Hepatocyte (in vitro differentiated cells): ENCODE measurements around the gene ALDH1B1. TPM values are rescaled to one million over a fixed set of nuclear protein-coding genes. Genes with fewer than 3 reads are reported as not detected.
A peak's percentile ranks its signal among the peaks of the same experiment; 100 is the strongest.

Experiments
- DNase-seq: peaks from one replicate; pipeline ENCODE4 v3.0.0-alpha.2; 2016; ENCODE audit warnings: low spot score
- H2AFZ ChIP-seq: fragments of 200-600 bp; sonication (generic); 2 replicates; pipeline ENCODE4 v1.6.0; 2016; ENCODE audit warnings: antibody characterized with exemption, mild to moderate bottlenecking
- H3K27ac ChIP-seq: fragments of 200-600 bp; sonication (generic); 2 replicates; pipeline ENCODE4 v1.5.1; 2016; ENCODE audit warnings: mild to moderate bottlenecking
- H3K27me3 ChIP-seq: fragments of 200-600 bp; sonication (generic); 2 replicates; pipeline ENCODE4 v1.6.1; 2016
- H3K36me3 ChIP-seq: fragments of 200-600 bp; sonication (generic); replicated peaks from 2 replicates; pipeline ENCODE4 v1.5.1; 2016; ENCODE audit warnings: low read depth; ENCODE audit not compliant: insufficient read depth
- H3K4me1 ChIP-seq: fragments of 200-600 bp; sonication (generic); 2 replicates; pipeline ENCODE4 v1.5.1; 2016; ENCODE audit warnings: mild to moderate bottlenecking, moderate library complexity; ENCODE audit not compliant: insufficient read depth
- H3K4me2 ChIP-seq: fragments of 200-600 bp; sonication (generic); 2 replicates; pipeline ENCODE4 v1.6.0; 2016
- H3K4me3 ChIP-seq: fragments of 200-600 bp; sonication (generic); 2 replicates; pipeline ENCODE4 v1.5.1; 2016; ENCODE audit warnings: mild to moderate bottlenecking
- H3K79me2 ChIP-seq: fragments of 200-600 bp; sonication (generic); 2 replicates; pipeline ENCODE4 v1.6.0; 2017; ENCODE audit warnings: mild to moderate bottlenecking
- H3K9me2 ChIP-seq: fragments of 200-600 bp; sonication (generic); replicated peaks from 2 replicates; pipeline ENCODE4 v1.6.0; 2017; ENCODE audit warnings: mild to moderate bottlenecking; ENCODE audit not compliant: insufficient read depth
- H3K9me3 ChIP-seq: fragments of 200-600 bp; sonication (generic); 2 replicates; pipeline ENCODE4 v1.5.1; 2016; ENCODE audit warnings: low read depth, mild to moderate bottlenecking
- H4K20me1 ChIP-seq: fragments of 200-600 bp; sonication (generic); 2 replicates; pipeline ENCODE4 v1.6.0; 2016; ENCODE audit warnings: mild to moderate bottlenecking; ENCODE audit not compliant: insufficient read depth, poor library complexity, severe bottlenecking
- CTCF ChIP-seq: fragments of 200-600 bp; sonication (generic); IDR thresholded peaks from 2 replicates; pipeline ENCODE4 v1.5.1; 2016; ENCODE audit warnings: antibody characterized with exemption, mild to moderate bottlenecking; ENCODE audit not compliant: poor library complexity
- EZH2 ChIP-seq: fragments of 200-600 bp; sonication (generic); IDR thresholded peaks from 2 replicates; pipeline ENCODE4 v1.6.1; 2016; ENCODE audit warnings: antibody characterized with exemption, mild to moderate bottlenecking, borderline replicate concordance
- EZH2phosphoT487 ChIP-seq: fragments of 200-600 bp; sonication (generic); IDR thresholded peaks from one replicate; pipeline ENCODE4 v1.6.1; 2018; ENCODE audit warnings: antibody characterized with exemption, mild to moderate bottlenecking, low read depth, moderate library complexity; ENCODE audit not compliant: unreplicated experiment, severe bottlenecking
- WGBS: methylation state at CpG from one replicate; pipeline ENCODE4 v1.1.6; 2016; ENCODE audit warnings: low lambda C conversion rate; ENCODE audit errors: missing lambda C conversion rate; 5-methylcytosine and 5-hydroxymethylcytosine counted together
- polyA plus RNA-seq: library from polyadenylated mRNA; unstranded; fragments of >200 nt; fragmentation: Nextera tagmentation; extraction: Ambion mirVana; gene quantifications from 2 replicates; pipeline ENCODE4 v1.2.1, GENCODE V29; 2016
- total RNA-seq: library from RNA; depleted of rRNA; stranded (reverse); fragments of >200 nt; gene quantifications from 2 replicates; pipeline ENCODE4 v1.2.3, GENCODE V29; 2014

The ALDH1B1 gene
- total and polyA plus RNA-seq, 2 experiments from 2014 or later = 30.9 to 45.8 TPM

DNA sequence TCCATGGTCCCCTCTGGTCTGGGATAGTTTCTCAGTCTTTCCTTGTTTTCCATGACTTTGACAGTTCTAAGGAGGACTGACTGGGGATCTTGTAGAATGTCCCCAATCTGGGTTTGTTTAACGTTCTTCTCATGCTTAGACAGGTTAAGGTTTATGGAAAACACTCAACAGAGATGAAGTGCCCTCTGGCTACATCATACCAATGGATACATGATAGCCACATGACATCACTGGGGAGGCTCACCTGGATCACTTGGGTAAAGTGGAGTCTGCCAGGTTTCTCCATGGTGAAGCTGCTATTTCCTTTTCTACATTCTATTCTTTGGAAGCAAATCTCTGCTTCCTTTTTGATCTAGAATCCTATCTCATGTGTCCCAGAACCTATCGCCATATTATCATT lies 23.8 kb upstream of the ALDH1B1 start:
- no peak overlapping the region for H3K27ac ChIP-seq
- H3K9me2 ChIP-seq = no peaks in the 10 kb centered on the region
- no peaks in the 10 kb centered on the region for H3K27me3 ChIP-seq
- no peak overlapping the region for H3K4me2 ChIP-seq
- no peak overlapping the region for H3K4me3 ChIP-seq
- no peaks in the 10 kb centered on the region for H3K9me3 ChIP-seq
- 70% methylated on average over 2 of the region's 2 CpGs for WGBS
- no peak overlapping the region for H2AFZ ChIP-seq
- no peaks in the 10 kb centered on the region for H3K79me2 ChIP-seq
- no peaks in the 10 kb centered on the region for H3K36me3 ChIP-seq
- H4K20me1 ChIP-seq = no peaks in the 10 kb centered on the region
- DNase-seq = no peak
- H3K4me1 ChIP-seq = no peaks in the 10 kb centered on the region
- TF ChIP-seq EZH2 (no peak), CTCF (no peak), EZH2phosphoT487 (no peak)

DNA sequence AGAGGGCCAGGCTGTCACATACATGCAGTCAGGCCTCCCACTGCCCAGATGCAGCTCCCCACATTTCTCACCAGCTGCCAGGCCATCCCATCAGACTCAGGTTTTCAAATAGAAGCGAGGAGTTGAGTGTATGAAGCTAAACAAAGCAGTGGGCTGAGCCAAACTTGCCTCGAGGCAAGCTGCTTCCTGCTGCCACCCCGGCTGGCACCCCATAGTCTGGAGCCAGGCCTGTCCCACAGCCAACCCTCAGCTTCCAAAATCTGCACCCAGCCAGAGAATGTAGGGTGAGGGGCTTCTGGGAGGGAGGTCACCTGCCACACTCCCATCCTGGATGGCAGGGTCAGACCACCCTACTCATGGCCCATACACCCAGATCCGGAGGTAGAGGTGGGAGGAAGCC lies 22.3 kb upstream of the ALDH1B1 start:
- Histone ChIP-seq H4K20me1 (no peaks in the 10 kb centered on the region), H3K79me2 (no peaks in the 10 kb centered on the region)
- WGBS = 62% methylated on average over 4 of the region's 4 CpGs

GRCh38 chr9:38371495-38371894 lies 21.0 kb upstream of the ALDH1B1 start:
- Histone ChIP-seq H3K36me3 (no peaks in the 10 kb centered on the region), H3K9me3 (no peaks in the 10 kb centered on the region), H4K20me1 (no peaks in the 10 kb centered on the region), H3K27me3 (no peaks in the 10 kb centered on the region), H3K9me2 (no peaks in the 10 kb centered on the region), H3K4me1 (peaks cover 5% of the 10 kb centered on the region), H3K4me2 (no peak overlapping the region), H3K79me2 (no peaks in the 10 kb centered on the region), H3K4me3 (no peak overlapping the region), H3K27ac (no peak overlapping the region), H2AFZ (no peak overlapping the region)
- TF ChIP-seq EZH2 = no peak
- TF ChIP-seq CTCF = peak; percentile 54
- DNase-seq = peak; percentile 67
- 80% methylated on average over 2 of the region's 2 CpGs for WGBS

More for the DNA sequence above, 22.3 kb upstream of the ALDH1B1 start:
- Histone ChIP-seq H3K27me3 (no peaks in the 10 kb centered on the region), H3K9me2 (no peaks in the 10 kb centered on the region), H3K4me3 (no peak overlapping the region), H2AFZ (no peak overlapping the region), H3K36me3 (no peaks in the 10 kb centered on the region), H3K27ac (no peak overlapping the region), H3K9me3 (no peaks in the 10 kb centered on the region), H3K4me1 (peaks cover 5% of the 10 kb centered on the region), H3K4me2 (no peak overlapping the region)
- TF ChIP-seq EZH2 = no peak
- TF ChIP-seq CTCF = no peak
- no peak for TF ChIP-seq EZH2phosphoT487
- DNase-seq = no peak
